ENCODE data around the gene ZNF469. TPM values are rescaled to one million over a fixed set of nuclear protein-coding genes. Genes with fewer than 3 reads are reported as not detected.

The ZNF469 gene
- polyA plus RNA-seq, 4 donors: under 0.01 to 0.64 (median 0.30) TPM; not detected in 1

DNA sequence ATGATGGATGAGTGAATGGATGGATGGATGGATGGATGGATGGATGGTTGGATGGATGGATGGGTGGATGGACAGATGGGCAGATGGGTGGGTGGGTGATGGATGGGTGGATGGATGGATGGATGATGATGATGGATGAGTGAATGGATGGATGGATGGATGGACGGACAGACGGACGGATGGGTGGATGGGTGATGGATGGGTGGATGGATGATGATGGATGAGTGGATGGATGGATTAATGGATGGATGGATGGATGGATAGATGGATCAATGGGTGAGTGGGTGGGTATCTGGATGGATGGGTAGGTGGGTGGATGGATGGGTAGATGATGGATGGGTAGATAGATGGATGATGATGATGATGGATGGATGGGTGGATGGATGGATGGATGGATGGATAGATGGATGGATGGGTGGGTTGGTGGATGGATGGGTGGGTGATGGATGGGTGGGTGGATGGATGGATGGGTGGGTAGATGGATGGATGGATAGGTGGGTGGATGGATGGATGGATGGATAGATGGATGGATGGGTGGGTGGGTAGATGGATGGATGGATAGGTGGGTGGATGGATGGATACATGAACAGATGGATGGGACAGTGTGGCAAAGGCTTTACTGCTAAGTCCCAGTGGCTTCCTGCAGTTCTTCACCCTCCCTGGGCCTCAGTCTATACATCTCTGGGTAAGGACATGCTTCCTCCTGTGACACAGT lies 40.1 kb downstream of the ZNF469 start:
- 47 to 55% (median 54%) methylated on average over 3 of the region's 3 CpGs for WGBS, 3 donors

GRCh38 chr16:88423448-88423850 lies 40.7 kb downstream of the ZNF469 start:
- Histone ChIP-seq H3K4me3 (ENCODE audit: low read depth in 1 of 3, low read length in 3 of 3) (no peak overlapping the region), H3K27me3 (ENCODE audit: control insufficient read depth in 3 of 3, insufficient read depth in 3 of 3, low read length in 3 of 3) (peaks cover 0 to 5% (median 0%) of the 10 kb centered on the region in 3 donors), H3K36me3 (ENCODE audit: control insufficient read depth in 3 of 3, insufficient read depth in 2 of 3, low read depth in 1 of 3, low read length in 3 of 3) (no peaks in the 10 kb centered on the region), H3K27ac (ENCODE audit: low read depth in 1 of 3, low read length in 2 of 3) (no peak overlapping the region), H3K4me1 (ENCODE audit: control insufficient read depth in 3 of 3, insufficient read depth in 2 of 3, low read depth in 1 of 3, low read length in 2 of 3) (no peaks in the 10 kb centered on the region), H3K9me3 (ENCODE audit: control insufficient read depth in 2 of 2, insufficient read depth in 1 of 2, low read depth in 1 of 2, low read length in 1 of 2) (peaks cover 0 to 2% of the 10 kb centered on the region in 2 donors)
- WGBS, 3 donors: 48 to 71% (median 62%) methylated on average over 6 of the region's 6 CpGs
- no peak for FAIRE-seq
- DNase-seq: no peak

More for the DNA sequence above, 40.1 kb downstream of the ZNF469 start:
- no peak overlapping the region for H3K4me3 ChIP-seq (ENCODE audit: low read depth in 1 of 3, low read length in 3 of 3)
- FAIRE-seq: no peak
- no peak for DNase-seq
- peaks cover 0 to 4% (median 0%) of the 10 kb centered on the region in 3 donors for H3K27me3 ChIP-seq (ENCODE audit: control insufficient read depth in 3 of 3, insufficient read depth in 3 of 3, low read length in 3 of 3)
- H3K36me3 ChIP-seq (ENCODE audit: control insufficient read depth in 3 of 3, insufficient read depth in 2 of 3, low read depth in 1 of 3, low read length in 3 of 3): no peaks in the 10 kb centered on the region
- H3K27ac ChIP-seq (ENCODE audit: low read depth in 1 of 3, low read length in 2 of 3): no peak overlapping the region
- no peaks in the 10 kb centered on the region for H3K4me1 ChIP-seq (ENCODE audit: control insufficient read depth in 3 of 3, insufficient read depth in 2 of 3, low read depth in 1 of 3, low read length in 2 of 3)
- H3K9me3 ChIP-seq (ENCODE audit: control insufficient read depth in 2 of 2, insufficient read depth in 1 of 2, low read depth in 1 of 2, low read length in 1 of 2): peaks cover 0 to 2% of the 10 kb centered on the region in 2 donors

DNA sequence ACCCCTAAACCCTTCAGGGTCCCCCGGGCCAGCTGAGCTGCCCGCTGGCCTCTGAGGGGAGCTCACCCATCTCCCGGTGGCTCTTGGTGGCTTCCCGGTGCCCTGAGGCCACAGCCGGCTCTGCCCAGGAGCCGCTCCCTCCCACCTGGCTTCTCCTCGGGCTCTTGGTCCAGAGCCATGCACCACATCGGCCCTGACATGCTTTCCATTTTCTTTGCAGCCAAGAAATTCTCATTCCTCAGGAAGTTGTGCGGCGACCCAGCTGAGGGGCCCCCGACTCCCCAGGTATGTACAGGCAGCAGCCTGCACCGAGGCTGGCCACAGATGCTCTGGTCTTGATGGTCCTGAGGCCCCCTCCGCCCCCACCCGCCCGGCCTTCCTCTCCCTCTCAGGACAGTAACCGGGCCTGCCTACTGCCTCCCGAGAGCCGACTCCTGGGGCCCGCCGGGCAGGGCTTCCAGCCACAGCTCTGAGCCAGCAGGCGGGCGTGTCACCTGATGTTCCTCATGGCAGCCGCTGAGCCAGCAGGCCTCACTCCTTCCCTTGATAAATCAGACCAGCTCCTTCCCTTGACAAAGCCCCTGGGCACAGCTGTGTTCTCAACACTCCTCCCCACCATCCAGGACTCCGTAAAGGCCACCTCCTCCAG lies 42.0 kb downstream of the ZNF469 start:
- no peaks in the 10 kb centered on the region for H3K36me3 ChIP-seq (ENCODE audit: control insufficient read depth in 3 of 3, insufficient read depth in 2 of 3, low read depth in 1 of 3, low read length in 3 of 3)
- no peaks in the 10 kb centered on the region for H3K4me1 ChIP-seq (ENCODE audit: control insufficient read depth in 3 of 3, insufficient read depth in 2 of 3, low read depth in 1 of 3, low read length in 2 of 3)
- no peak overlapping the region for H3K27ac ChIP-seq (ENCODE audit: low read depth in 1 of 3, low read length in 2 of 3)
- FAIRE-seq (no peak), DNase-seq (no peak)
- WGBS, 3 donors: 48 to 54% (median 49%) methylated on average over 24 of the region's 24 CpGs
- H3K4me3 ChIP-seq (ENCODE audit: low read depth in 1 of 3, low read length in 3 of 3): no peak overlapping the region
- H3K9me3 ChIP-seq (ENCODE audit: control insufficient read depth in 2 of 2, insufficient read depth in 1 of 2, low read depth in 1 of 2, low read length in 1 of 2): peaks cover 0 to 2% of the 10 kb centered on the region in 2 donors
- H3K27me3 ChIP-seq (ENCODE audit: control insufficient read depth in 3 of 3, insufficient read depth in 3 of 3, low read length in 3 of 3): peaks cover 0 to 11% (median 0%) of the 10 kb centered on the region in 3 donors

DNA sequence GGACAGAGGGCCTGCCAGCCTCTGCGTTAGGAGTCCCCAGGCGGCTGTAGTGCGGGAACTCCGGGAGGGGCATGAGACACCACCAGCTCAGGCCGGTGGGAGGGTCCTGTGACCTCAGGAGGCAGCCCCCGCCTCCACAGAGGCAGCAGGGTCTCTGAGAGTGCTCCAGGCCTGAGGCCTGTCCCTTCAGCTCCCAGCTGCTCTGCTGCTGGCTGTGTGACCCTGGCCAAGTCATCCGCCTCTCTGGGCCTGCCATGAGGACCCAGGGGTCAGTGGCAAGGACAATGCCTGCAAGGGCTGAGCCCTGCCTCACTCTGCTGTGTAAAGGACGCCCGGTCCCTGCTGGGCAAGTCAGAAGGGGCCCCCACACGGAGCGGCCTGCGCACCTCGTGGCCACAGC lies 43.3 kb downstream of the ZNF469 start:
- 84 to 92% (median 89%) methylated on average over 13 of the region's 13 CpGs for WGBS, 3 donors
- DNase-seq: no peak

DNA sequence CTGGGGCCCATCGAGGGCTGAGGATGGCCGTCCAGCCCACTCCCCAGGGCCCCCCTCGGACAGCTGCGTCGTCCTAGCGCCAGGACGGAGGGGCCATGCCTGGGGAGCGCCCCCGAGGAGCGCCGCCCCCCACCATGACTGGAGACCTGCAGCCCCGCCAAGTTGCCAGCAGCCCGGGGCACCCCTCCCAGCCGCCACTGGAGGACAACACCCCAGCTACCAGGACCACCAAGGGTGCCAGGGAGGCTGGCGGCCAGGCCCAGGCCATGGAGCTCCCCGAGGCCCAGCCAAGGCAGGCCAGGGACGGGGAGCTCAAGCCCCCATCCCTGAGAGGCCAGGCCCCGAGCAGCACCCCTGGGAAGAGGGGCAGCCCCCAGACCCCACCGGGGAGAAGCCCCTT lies 44.6 kb downstream of the ZNF469 start:
- DNase-seq (no peak), FAIRE-seq (no peak)
- Histone ChIP-seq H3K4me1 (ENCODE audit: control insufficient read depth in 3 of 3, insufficient read depth in 2 of 3, low read depth in 1 of 3, low read length in 2 of 3) (no peaks in the 10 kb centered on the region), H3K36me3 (ENCODE audit: control insufficient read depth in 3 of 3, insufficient read depth in 2 of 3, low read depth in 1 of 3, low read length in 3 of 3) (no peaks in the 10 kb centered on the region), H3K27me3 (ENCODE audit: control insufficient read depth in 3 of 3, insufficient read depth in 3 of 3, low read length in 3 of 3) (peaks cover 0 to 34% (median 5%) of the 10 kb centered on the region in 3 donors), H3K27ac (ENCODE audit: low read depth in 1 of 3, low read length in 2 of 3) (no peak overlapping the region), H3K9me3 (ENCODE audit: control insufficient read depth in 2 of 2, insufficient read depth in 1 of 2, low read depth in 1 of 2, low read length in 1 of 2) (no peaks in the 10 kb centered on the region), H3K4me3 (ENCODE audit: low read depth in 1 of 3, low read length in 3 of 3) (no peak overlapping the region)
- WGBS, 3 donors: 88 to 91% (median 89%) methylated on average over 17 to 19 of the region's 19 CpGs

More for the DNA sequence above, 43.3 kb downstream of the ZNF469 start:
- Histone ChIP-seq H3K4me3 (ENCODE audit: low read depth in 1 of 3, low read length in 3 of 3) (no peak overlapping the region), H3K27ac (ENCODE audit: low read depth in 1 of 3, low read length in 2 of 3) (no peak overlapping the region), H3K27me3 (ENCODE audit: control insufficient read depth in 3 of 3, insufficient read depth in 3 of 3, low read length in 3 of 3) (peaks cover 0 to 21% (median 2%) of the 10 kb centered on the region in 3 donors), H3K4me1 (ENCODE audit: control insufficient read depth in 3 of 3, insufficient read depth in 2 of 3, low read depth in 1 of 3, low read length in 2 of 3) (no peaks in the 10 kb centered on the region), H3K36me3 (ENCODE audit: control insufficient read depth in 3 of 3, insufficient read depth in 2 of 3, low read depth in 1 of 3, low read length in 3 of 3) (no peaks in the 10 kb centered on the region), H3K9me3 (ENCODE audit: control insufficient read depth in 2 of 2, insufficient read depth in 1 of 2, low read depth in 1 of 2, low read length in 1 of 2) (peaks cover 0 to 2% of the 10 kb centered on the region in 2 donors)
- no peak for FAIRE-seq

DNA sequence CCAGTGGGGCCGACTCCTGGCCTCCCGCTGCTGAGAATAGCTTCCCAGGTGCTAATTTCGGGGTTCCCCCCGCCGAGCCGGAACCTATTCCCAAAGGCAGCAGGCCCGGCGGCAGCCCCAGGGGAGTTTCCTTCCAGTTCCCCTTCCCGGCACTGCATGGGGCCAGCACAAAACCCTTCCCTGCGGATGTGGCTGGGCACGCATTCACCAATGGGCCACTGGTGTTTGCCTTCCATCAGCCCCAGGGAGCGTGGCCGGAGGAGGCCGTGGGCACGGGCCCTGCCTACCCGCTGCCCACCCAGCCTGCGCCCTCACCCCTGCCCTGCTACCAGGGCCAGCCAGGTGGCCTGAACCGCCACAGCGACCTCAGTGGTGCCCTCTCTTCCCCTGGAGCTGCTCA lies 45.4 kb downstream of the ZNF469 start:
- DNase-seq (no peak), FAIRE-seq (no peak)
- WGBS, 3 donors: 86 to 89% (median 86%) methylated on average over 18 to 19 of the region's 19 CpGs
- H3K9me3 ChIP-seq (ENCODE audit: control insufficient read depth in 2 of 2, insufficient read depth in 1 of 2, low read depth in 1 of 2, low read length in 1 of 2): no peaks in the 10 kb centered on the region
- no peaks in the 10 kb centered on the region for H3K4me1 ChIP-seq (ENCODE audit: control insufficient read depth in 3 of 3, insufficient read depth in 2 of 3, low read depth in 1 of 3, low read length in 2 of 3)
- no peaks in the 10 kb centered on the region for H3K36me3 ChIP-seq (ENCODE audit: control insufficient read depth in 3 of 3, insufficient read depth in 2 of 3, low read depth in 1 of 3, low read length in 3 of 3)
- no peak overlapping the region for H3K4me3 ChIP-seq (ENCODE audit: low read depth in 1 of 3, low read length in 3 of 3)
- no peak overlapping the region for H3K27ac ChIP-seq (ENCODE audit: low read depth in 1 of 3, low read length in 2 of 3)
- H3K27me3 ChIP-seq (ENCODE audit: control insufficient read depth in 3 of 3, insufficient read depth in 3 of 3, low read length in 3 of 3): peaks cover under 1 to 37% (median 5%) of the 10 kb centered on the region in 3 donors

DNA sequence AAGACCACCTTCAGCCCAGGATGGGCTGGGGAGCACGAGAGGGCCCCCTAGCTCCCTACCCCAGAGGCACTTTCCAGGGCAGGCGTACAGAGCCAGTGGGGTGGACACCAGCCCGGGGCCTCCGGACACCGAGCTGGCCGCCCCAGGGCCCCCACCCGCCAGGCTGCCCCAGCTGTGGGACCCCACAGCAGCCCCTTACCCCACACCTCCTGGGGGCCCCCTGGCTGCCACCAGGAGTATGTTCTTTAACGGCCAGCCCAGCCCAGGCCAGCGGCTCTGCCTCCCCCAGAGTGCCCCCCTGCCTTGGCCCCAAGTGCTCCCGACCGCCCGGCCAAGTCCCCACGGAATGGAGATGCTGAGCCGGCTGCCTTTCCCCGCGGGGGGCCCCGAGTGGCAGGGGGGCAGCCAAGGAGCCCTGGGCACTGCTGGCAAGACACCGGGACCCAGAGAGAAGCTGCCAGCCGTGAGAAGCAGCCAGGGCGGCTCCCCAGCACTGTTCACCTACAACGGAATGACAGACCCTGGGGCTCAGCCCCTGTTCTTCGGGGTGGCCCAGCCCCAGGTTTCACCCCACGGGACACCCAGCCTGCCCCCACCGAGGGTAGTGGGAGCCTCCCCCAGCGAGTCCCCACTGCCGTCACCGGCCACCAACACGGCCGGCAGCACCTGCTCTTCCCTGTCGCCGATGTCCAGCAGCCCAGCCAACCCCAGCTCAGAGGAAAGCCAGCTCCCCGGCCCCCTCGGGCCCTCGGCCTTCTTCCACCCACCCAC lies 46.0 kb downstream of the ZNF469 start:
- H3K27me3 ChIP-seq (ENCODE audit: control insufficient read depth in 3 of 3, insufficient read depth in 3 of 3, low read length in 3 of 3): peaks cover 2 to 34% (median 5%) of the 10 kb centered on the region in 3 donors
- FAIRE-seq (no peak), DNase-seq (no peak)
- H3K4me3 ChIP-seq (ENCODE audit: low read depth in 1 of 3, low read length in 3 of 3): no peak overlapping the region
- H3K36me3 ChIP-seq (ENCODE audit: control insufficient read depth in 3 of 3, insufficient read depth in 2 of 3, low read depth in 1 of 3, low read length in 3 of 3): no peaks in the 10 kb centered on the region
- H3K27ac ChIP-seq (ENCODE audit: low read depth in 1 of 3, low read length in 2 of 3): no peak overlapping the region
- H3K4me1 ChIP-seq (ENCODE audit: control insufficient read depth in 3 of 3, insufficient read depth in 2 of 3, low read depth in 1 of 3, low read length in 2 of 3): no peaks in the 10 kb centered on the region
- WGBS, 3 donors: 71 to 80% (median 75%) methylated on average over 27 to 34 of the region's 34 CpGs
- no peaks in the 10 kb centered on the region for H3K9me3 ChIP-seq (ENCODE audit: control insufficient read depth in 2 of 2, insufficient read depth in 1 of 2, low read depth in 1 of 2, low read length in 1 of 2)

DNA sequence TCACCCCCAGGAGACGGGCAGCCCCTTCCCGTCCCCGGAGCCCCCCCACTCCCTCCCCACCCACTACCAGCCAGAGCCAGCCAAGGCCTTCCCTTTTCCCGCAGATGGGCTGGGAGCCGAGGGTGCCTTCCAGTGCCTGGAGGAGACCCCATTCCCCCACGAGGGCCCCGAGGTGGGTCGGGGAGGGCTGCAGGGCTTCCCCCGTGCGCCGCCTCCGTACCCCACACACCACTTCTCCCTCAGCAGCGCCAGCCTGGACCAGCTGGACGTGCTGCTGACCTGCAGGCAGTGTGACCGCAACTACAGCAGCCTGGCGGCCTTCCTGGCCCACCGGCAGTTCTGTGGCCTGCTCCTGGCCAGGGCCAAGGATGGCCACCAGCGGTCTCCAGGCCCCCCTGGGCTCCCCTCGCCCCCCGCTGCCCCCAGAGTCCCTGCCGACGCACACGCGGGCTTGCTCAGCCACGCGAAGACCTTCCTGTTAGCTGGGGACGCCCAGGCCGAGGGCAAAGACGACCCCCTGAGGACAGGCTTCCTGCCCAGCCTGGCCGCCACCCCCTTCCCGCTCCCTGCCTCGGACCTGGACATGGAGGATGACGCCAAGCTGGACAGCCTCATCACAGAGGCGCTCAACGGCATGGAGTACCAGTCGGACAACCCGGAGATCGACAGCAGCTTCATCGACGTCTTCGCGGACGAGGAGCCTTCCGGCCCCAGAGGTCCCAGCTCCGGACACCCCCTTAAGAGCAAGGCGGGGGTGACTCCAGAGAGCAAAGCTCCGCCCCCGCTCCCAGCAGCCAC lies 46.8 kb downstream of the ZNF469 start:
- FAIRE-seq (no peak), DNase-seq (no peak)
- Histone ChIP-seq H3K4me1 (ENCODE audit: control insufficient read depth in 3 of 3, insufficient read depth in 2 of 3, low read depth in 1 of 3, low read length in 2 of 3) (no peaks in the 10 kb centered on the region), H3K4me3 (ENCODE audit: low read depth in 1 of 3, low read length in 3 of 3) (peak overlapping the region in 2 of 3 donors; percentile 44 to 57), H3K36me3 (ENCODE audit: control insufficient read depth in 3 of 3, insufficient read depth in 2 of 3, low read depth in 1 of 3, low read length in 3 of 3) (no peaks in the 10 kb centered on the region), H3K9me3 (ENCODE audit: control insufficient read depth in 2 of 2, insufficient read depth in 1 of 2, low read depth in 1 of 2, low read length in 1 of 2) (no peaks in the 10 kb centered on the region), H3K27me3 (ENCODE audit: control insufficient read depth in 3 of 3, insufficient read depth in 3 of 3, low read length in 3 of 3) (peaks cover 2 to 34% (median 5%) of the 10 kb centered on the region in 3 donors), H3K27ac (ENCODE audit: low read depth in 1 of 3, low read length in 2 of 3) (no peak overlapping the region)
- WGBS, 3 donors: 75 to 78% (median 76%) methylated on average over 39 to 48 of the region's 48 CpGs
